ENCODE results near the gene SEC16A. TPM values are rescaled to one million over a fixed set of nuclear protein-coding genes. Genes with fewer than 3 reads are reported as not detected.

SEC16A gene
- total RNA-seq, 4 donors from 2014 or later: 58.0 to 89.3 (median 75.0) TPM

DNA sequence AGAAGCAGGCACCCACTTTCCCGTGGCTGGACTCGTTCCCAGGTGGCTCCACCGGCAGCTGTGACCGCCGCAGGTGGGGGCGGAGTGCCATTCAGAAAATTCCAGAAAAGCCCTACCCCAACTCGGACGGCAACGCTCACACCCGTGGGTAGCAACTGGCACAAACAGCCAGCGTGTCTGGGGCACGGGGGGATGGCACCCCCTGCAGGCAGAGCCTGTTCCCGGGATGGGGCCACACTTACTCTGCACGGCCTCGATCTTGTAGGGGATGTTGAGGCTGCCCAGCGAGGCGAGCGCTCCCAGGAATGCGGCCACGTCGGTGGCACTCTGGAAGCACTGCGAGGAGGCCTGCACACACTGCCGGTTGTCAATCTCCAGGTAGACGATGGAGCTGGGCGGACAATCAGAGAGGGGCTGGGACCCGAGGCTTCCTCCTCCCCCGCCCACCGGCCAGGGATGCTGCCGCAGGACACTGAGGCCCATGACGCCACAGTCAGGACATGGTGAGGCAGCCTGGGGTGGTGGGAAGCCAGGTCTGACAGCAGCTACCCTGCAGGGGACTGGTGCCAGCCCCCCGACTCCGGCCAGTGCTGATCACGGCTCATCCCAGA lies 20.2 kb upstream of the SEC16A start:
- no peak overlapping the region for H3K4me3 ChIP-seq
- H3K4me1 ChIP-seq: no peaks in the 10 kb centered on the region
- DNase-seq (ENCODE audit: low spot score in 2 of 2): no peak
- H3K27ac ChIP-seq: no peak overlapping the region
- TF ChIP-seq POLR2A (IDR thresholded peaks at IDR 0.05) (no peak), POLR2AphosphoS5 (IDR thresholded peaks at IDR 0.05) (no peak), EP300 (IDR thresholded peaks at IDR 0.05) (no peak)
- TF ChIP-seq, protein P1, sequence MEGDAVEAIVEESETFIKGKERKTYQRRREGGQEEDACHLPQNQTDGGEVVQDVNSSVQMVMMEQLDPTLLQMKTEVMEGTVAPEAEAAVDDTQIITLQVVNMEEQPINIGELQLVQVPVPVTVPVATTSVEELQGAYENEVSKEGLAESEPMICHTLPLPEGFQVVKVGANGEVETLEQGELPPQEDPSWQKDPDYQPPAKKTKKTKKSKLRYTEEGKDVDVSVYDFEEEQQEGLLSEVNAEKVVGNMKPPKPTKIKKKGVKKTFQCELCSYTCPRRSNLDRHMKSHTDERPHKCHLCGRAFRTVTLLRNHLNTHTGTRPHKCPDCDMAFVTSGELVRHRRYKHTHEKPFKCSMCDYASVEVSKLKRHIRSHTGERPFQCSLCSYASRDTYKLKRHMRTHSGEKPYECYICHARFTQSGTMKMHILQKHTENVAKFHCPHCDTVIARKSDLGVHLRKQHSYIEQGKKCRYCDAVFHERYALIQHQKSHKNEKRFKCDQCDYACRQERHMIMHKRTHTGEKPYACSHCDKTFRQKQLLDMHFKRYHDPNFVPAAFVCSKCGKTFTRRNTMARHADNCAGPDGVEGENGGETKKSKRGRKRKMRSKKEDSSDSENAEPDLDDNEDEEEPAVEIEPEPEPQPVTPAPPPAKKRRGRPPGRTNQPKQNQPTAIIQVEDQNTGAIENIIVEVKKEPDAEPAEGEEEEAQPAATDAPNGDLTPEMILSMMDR (IDR thresholded peaks at IDR 0.05): no peak
- peaks cover 100% of the 10 kb centered on the region for H3K36me3 ChIP-seq
- 83% methylated on average over 31 of the region's 33 CpGs for WGBS
- no peaks in the 10 kb centered on the region for H3K27me3 ChIP-seq
- no peaks in the 10 kb centered on the region for H3K9me3 ChIP-seq

- Histone ChIP-seq H3K27me3 (no peaks in the 10 kb centered on the region), H3K9me3 (no peaks in the 10 kb centered on the region), H3K4me1 (no peaks in the 10 kb centered on the region), H3K36me3 (peaks cover 100% of the 10 kb centered on the region), H3K27ac (no peak overlapping the region), H3K4me3 (no peak overlapping the region)
- WGBS: 96% methylated on average over 10 of the region's 38 CpGs
- DNase-seq (ENCODE audit: low spot score in 2 of 2): no peak
- TF ChIP-seq POLR2AphosphoS5 (IDR thresholded peaks at IDR 0.05) (no peak), POLR2A (IDR thresholded peaks at IDR 0.05) (no peak), EP300 (IDR thresholded peaks at IDR 0.05) (no peak)
Observed at GRCh38 chr9:136502196-136502595, 19.4 kb upstream of the SEC16A start.

DNA sequence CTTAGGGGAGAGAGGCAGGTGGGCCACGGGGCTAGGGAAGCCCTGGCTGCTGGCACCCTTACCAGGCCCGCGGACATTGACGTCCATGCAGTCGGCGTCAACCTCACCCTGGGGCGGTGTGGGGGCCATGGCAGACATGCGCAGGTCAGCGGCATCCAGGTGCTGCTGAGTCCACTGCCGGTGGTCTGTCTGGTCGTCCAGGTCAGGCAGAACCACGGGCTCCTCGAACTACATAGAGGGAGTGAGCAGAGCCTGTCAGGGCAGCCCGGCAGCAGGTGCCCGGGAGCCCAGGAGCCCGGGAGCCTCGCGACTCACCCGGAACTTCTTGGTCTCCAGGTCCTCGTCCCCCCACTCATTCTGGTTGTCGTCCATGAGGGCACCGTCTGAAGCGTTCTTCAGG lies 18.8 kb upstream of the SEC16A start:
- H3K4me1 ChIP-seq: no peaks in the 10 kb centered on the region
- TF ChIP-seq, protein P1 (IDR thresholded peaks at IDR 0.05): no peak
- no peak for TF ChIP-seq EP300 (IDR thresholded peaks at IDR 0.05)
- TF ChIP-seq POLR2A (IDR thresholded peaks at IDR 0.05): no peak
- TF ChIP-seq POLR2AphosphoS5 (IDR thresholded peaks at IDR 0.05): no peak
- 95% methylated on average over 12 of the region's 23 CpGs for WGBS
- H3K27me3 ChIP-seq: no peaks in the 10 kb centered on the region
- H3K27ac ChIP-seq: no peak overlapping the region
- peaks cover 100% of the 10 kb centered on the region for H3K36me3 ChIP-seq
- no peaks in the 10 kb centered on the region for H3K9me3 ChIP-seq
- no peak for DNase-seq (ENCODE audit: low spot score in 2 of 2)
- H3K4me3 ChIP-seq: no peak overlapping the region

DNA sequence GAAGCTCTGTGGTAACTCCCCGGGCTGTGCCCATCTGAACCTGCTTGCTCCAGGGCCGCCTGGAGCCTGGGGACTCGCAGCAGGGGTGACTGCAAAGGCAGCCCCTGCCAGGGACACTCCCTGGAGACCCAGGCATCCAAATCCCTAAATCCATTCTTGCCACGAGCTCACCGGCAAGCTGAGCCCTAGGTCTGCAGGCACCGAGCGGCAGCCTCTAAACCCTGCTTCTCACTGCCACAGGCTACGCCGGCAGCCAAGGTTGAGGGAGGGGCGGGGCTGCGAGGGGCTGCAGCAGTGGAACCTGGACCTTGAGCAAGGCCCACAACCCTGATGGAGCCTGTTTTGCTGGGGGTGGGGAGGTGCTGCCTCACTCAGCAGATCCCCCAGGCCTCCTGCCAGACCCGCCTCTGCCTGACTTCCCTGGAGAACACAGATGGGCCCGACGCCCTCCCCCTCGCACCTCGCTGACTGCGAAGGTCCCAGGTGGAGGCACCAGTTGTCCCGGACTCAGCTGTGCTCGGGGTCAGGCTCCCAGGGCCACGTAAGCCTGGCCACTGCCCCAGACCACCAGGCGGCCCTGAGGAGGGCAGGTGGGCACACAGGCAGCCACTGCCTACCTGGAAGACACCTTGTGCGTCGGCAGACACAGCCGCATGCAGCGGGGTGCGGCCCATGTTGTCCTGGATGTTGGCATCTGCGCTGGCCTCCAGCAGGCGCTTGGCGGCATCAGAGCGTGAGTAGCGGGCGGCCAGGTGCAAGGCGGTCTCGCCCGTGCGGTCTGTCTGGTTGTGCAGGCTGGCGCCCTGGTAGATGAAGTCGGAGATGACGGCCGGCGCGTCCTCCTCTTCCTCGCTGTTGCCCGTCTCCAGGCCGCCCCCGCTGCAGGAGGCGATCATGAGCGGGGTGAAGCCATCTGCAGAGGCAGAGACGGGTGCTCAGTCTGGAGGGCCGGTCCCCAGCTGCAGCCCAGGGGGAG lies 17.4 kb upstream of the SEC16A start:
- Histone ChIP-seq H3K4me1 (no peaks in the 10 kb centered on the region), H3K27ac (no peak overlapping the region), H3K4me3 (no peak overlapping the region), H3K9me3 (no peaks in the 10 kb centered on the region), H3K27me3 (no peaks in the 10 kb centered on the region), H3K36me3 (peaks cover 97% of the 10 kb centered on the region)
- no peak for DNase-seq (ENCODE audit: low spot score in 2 of 2)
- TF ChIP-seq, protein P1 (IDR thresholded peaks at IDR 0.05): no peak
- no peak for TF ChIP-seq POLR2A (IDR thresholded peaks at IDR 0.05)
- no peak for TF ChIP-seq POLR2AphosphoS5 (IDR thresholded peaks at IDR 0.05)
- TF ChIP-seq EP300 (IDR thresholded peaks at IDR 0.05): no peak
- WGBS: 93% methylated on average over 16 of the region's 50 CpGs

DNA sequence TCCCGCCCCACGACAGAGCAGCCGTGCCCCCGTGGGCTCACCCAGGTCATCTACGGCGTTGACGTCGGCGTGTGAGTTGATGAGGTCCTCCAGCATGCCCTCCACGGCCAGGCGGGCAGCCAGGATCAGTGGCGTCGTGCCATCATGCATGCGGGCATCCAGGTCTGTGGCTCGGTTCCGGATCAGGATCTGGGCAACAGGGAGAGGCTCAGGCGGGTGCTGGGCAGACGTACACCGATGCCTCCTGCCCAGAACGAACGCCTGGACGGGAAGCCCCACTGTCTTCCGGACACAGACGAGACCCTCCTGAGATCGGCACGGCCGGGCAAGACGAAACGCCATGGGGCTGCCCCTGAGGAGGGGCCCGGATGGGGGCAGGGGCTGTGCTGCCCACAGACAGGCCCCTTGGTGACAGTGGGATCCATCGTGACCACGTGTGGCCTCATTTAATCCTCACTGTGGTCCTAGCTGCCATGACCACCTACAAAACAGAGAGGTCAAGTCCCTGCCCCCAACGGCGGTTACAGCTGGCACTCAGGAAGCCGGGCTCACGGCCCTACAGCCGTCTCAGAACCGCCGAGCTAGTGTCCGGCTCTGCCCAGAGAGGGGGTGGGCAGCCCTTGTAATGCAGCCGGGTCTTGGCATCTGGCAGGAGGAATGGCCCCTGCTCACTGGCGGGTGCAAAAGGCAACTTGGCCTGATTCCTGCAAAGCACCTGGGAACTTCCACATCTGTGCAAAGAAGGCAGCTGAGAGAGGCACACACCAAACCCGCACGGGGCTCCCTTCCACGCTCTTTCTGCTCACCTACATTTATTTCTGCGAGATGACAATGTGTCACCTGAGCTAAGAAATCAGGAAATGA lies 16.5 kb upstream of the SEC16A start:
- 94% methylated on average over 4 of the region's 46 CpGs for WGBS

More for the DNA sequence above, 16.5 kb upstream of the SEC16A start:
- Histone ChIP-seq H3K4me1 (no peaks in the 10 kb centered on the region), H3K27ac (no peak overlapping the region), H3K4me3 (no peak overlapping the region), H3K36me3 (peaks cover 97% of the 10 kb centered on the region), H3K27me3 (no peaks in the 10 kb centered on the region), H3K9me3 (no peaks in the 10 kb centered on the region)
- no peak for DNase-seq (ENCODE audit: low spot score in 2 of 2)
- TF ChIP-seq, protein P1 (IDR thresholded peaks at IDR 0.05): no peak
- TF ChIP-seq POLR2AphosphoS5 (IDR thresholded peaks at IDR 0.05): no peak
- TF ChIP-seq POLR2A (IDR thresholded peaks at IDR 0.05): no peak
- no peak for TF ChIP-seq EP300 (IDR thresholded peaks at IDR 0.05)

All from suprapubic skin (tissue), 4 donors.